Neuronal stem cell (in vitro differentiated cells): ENCODE measurements around the gene TRIM17. TPM values are rescaled to one million over a fixed set of nuclear protein-coding genes. Genes with fewer than 3 reads are reported as not detected.
A peak's percentile ranks its signal among the peaks of the same experiment; 100 is the strongest.

ENCODE experiments used
- DNase-seq: peaks from one replicate; pipeline ENCODE4 v3.0.0-alpha.2; 2013; ENCODE audit warnings: low spot score
- H2AFZ ChIP-seq: one replicate; pipeline ENCODE4 v1.6.1; 2013; ENCODE audit warnings: mild to moderate bottlenecking, low read length, inconsistent platforms
- H2AK5ac ChIP-seq: 2 replicates; pipeline ENCODE4 v1.6.1; 2013; ENCODE audit warnings: low read depth, mild to moderate bottlenecking, inconsistent platforms, low read length, moderate library complexity, mixed read lengths
- H2BK120ac ChIP-seq: 2 replicates; pipeline ENCODE4 v1.6.1; 2013; ENCODE audit warnings: low read depth, mild to moderate bottlenecking, inconsistent platforms, low read length, moderate library complexity, mixed read lengths
- H2BK12ac ChIP-seq: one replicate; pipeline ENCODE4 v1.6.1; 2013; ENCODE audit warnings: low read length, inconsistent platforms
- H2BK15ac ChIP-seq: 2 replicates; pipeline ENCODE4 v1.6.1; 2013; ENCODE audit warnings: mild to moderate bottlenecking, low read length, inconsistent platforms, mixed read lengths
- H2BK5ac ChIP-seq: one replicate; pipeline ENCODE4 v1.6.1; 2013; ENCODE audit warnings: inconsistent platforms, mild to moderate bottlenecking, low read length, moderate library complexity
- H3K14ac ChIP-seq: one replicate; pipeline ENCODE4 v1.6.1; 2013; ENCODE audit warnings: low read length, inconsistent platforms
- H3K18ac ChIP-seq: 2 replicates; pipeline ENCODE4 v1.6.1; 2013; ENCODE audit warnings: low read length, inconsistent platforms
- H3K23ac ChIP-seq: 2 replicates; pipeline ENCODE4 v1.6.1; 2013; ENCODE audit warnings: low read depth, mild to moderate bottlenecking, mixed read lengths, low read length, inconsistent platforms; ENCODE audit not compliant: poor library complexity
- H3K27ac ChIP-seq: replicated peaks from 3 replicates; pipeline ENCODE4 v1.5.1; 2013; ENCODE audit warnings: low read length, inconsistent platforms
- H3K27me3 ChIP-seq, 3 experiments: 2 replicates each; pipeline ENCODE4 v1.6.1; 2013; ENCODE audit warnings: low read length in 3 of 3, mild to moderate bottlenecking in 2 of 3, inconsistent platforms in 1 of 3, low read depth in 1 of 3, mixed read lengths in 1 of 3, moderate library complexity in 1 of 3; ENCODE audit not compliant: control insufficient read depth in 3 of 3, insufficient read depth in 3 of 3
- H3K36me3 ChIP-seq, 2 donors: replicated peaks in 1 of 2; 2 replicates each; pipeline ENCODE4 v1.6.1; 2013; ENCODE audit warnings: low read length in 2 of 2; ENCODE audit not compliant: control insufficient read depth in 2 of 2, insufficient read depth in 2 of 2
- H3K4ac ChIP-seq: 2 replicates; pipeline ENCODE4 v1.6.1; 2013; ENCODE audit warnings: inconsistent platforms, mild to moderate bottlenecking, low read length, moderate library complexity
- H3K4me1 ChIP-seq, 2 donors: 1 replicate in 1 of 2; 2 replicates in 1 of 2; pipeline ENCODE4 v1.6.1; 2013; ENCODE audit warnings: low read length in 2 of 2, low read depth in 1 of 2; ENCODE audit not compliant: control insufficient read depth in 2 of 2, insufficient read depth in 1 of 2
- H3K4me2 ChIP-seq: one replicate; pipeline ENCODE4 v1.6.1; 2013; ENCODE audit warnings: mild to moderate bottlenecking, low read length, inconsistent platforms; ENCODE audit not compliant: insufficient read depth, poor library complexity, severe bottlenecking
- H3K4me3 ChIP-seq, 2 donors: 2 replicates each; pipeline ENCODE4 v1.5.1; 2013; ENCODE audit warnings: low read length in 2 of 2, mild to moderate bottlenecking in 2 of 2, inconsistent platforms in 1 of 2, moderate library complexity in 1 of 2
- H3K79me1 ChIP-seq: one replicate; pipeline ENCODE4 v1.6.1; 2013; ENCODE audit warnings: low read depth, mild to moderate bottlenecking, inconsistent platforms, low read length, moderate library complexity
- H3K9ac ChIP-seq: one replicate; pipeline ENCODE4 v1.6.1; 2013; ENCODE audit warnings: mild to moderate bottlenecking, low read depth, low read length, inconsistent platforms; ENCODE audit not compliant: poor library complexity
- H3K9me3 ChIP-seq, 2 donors: replicated peaks in 1 of 2; 2 replicates each; pipeline versions ENCODE3 to v1.6.1; 2013; ENCODE audit warnings: low read length in 2 of 2, mild to moderate bottlenecking in 2 of 2, inconsistent platforms in 1 of 2, low read depth in 1 of 2, mixed read lengths in 1 of 2, moderate library complexity in 1 of 2; ENCODE audit not compliant: control insufficient read depth in 2 of 2, insufficient read depth in 1 of 2
- H4K8ac ChIP-seq: one replicate; pipeline ENCODE4 v1.6.1; 2013; ENCODE audit warnings: low read depth, mild to moderate bottlenecking, inconsistent platforms, low read length, moderate library complexity
- H4K91ac ChIP-seq: one replicate; pipeline ENCODE4 v1.6.1; 2013; ENCODE audit warnings: low read length, low read depth, mild to moderate bottlenecking, inconsistent platforms; ENCODE audit not compliant: poor library complexity
- WGBS, 2 donors: extraction: QIAGEN DNeasy Blood & Tissue Kit; methylation state at CpG; one replicate each; pipeline ENCODE4 v1.1.7; 2013; ENCODE audit warnings: missing lambda C conversion rate in 2 of 2, mixed read lengths in 1 of 2; ENCODE audit not compliant: insufficient read length in 2 of 2, insufficient replicate concordance in 1 of 2; ENCODE audit errors: extremely low coverage in 2 of 2; 5-methylcytosine and 5-hydroxymethylcytosine counted together
- small RNA-seq: library from polyadenylated mRNA; stranded (forward); fragments of <200 nt; extraction: miRNeasy Mini kit (QIAGEN cat#:217004); gene quantifications from one replicate; pipeline ENCODE3, GENCODE V24; 2013; ENCODE audit not compliant: insufficient read depth

The TRIM17 gene

DNA sequence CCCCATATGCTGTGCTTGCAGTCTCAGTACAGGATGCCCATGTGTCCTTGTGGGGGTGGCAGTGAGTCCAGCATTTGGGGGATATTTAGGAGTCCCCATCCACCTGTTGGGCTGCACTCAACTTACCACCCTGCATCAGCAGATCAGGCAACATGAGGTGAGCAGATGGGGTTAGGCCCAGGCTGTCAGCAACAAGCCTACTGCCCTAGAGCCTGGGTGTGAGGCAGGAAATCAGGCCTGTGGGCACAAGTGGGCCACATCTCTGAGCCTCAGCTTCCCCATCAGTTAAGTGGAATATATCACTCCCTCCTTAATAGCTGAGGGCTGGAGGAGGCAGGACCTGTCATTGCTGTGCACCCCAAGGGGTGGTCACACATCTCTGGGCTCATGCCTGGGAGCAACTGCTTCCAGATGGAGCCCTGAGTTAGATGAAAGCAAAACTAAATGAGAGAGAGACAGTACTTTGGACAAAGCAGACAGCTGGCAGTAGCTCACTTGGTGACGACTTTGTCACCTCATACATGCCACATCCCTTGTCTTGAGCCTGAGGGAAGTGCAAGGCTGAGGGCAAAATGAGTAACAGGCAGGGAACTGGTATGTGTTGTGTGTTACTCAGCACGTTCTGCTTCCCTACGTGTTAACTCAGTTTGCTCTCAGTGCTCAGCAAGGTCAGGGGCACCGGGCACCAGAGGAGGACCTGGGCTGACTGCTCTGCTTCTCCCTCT, 58.5 kb downstream of the TRIM17 start:
- no peak for DNase-seq
- Histone ChIP-seq H3K14ac (no peak overlapping the region), H3K18ac (no peak overlapping the region), H2AFZ (no peak overlapping the region), H3K9ac (no peak overlapping the region), H4K8ac (no peak overlapping the region), H3K27me3 (no peaks in the 10 kb centered on the region), H3K4ac (no peak overlapping the region), H2AK5ac (no peak overlapping the region), H4K91ac (no peak overlapping the region), H3K79me1 (no peaks in the 10 kb centered on the region), H3K4me2 (no peak overlapping the region), H3K4me3 (no peak overlapping the region), H2BK12ac (no peak overlapping the region), H3K36me3 (peaks cover 0 to 5% of the 10 kb centered on the region in 2 donors), H2BK5ac (no peak overlapping the region), H2BK15ac (no peak overlapping the region), H3K27ac (no peak overlapping the region), H3K4me1 (peaks cover 0 to 2% of the 10 kb centered on the region in 2 donors), H3K23ac (peak overlapping the region; percentile 85), H2BK120ac (no peak overlapping the region), H3K9me3 (peaks cover 0 to 9% of the 10 kb centered on the region in 2 donors)
- WGBS, 2 donors = no CpG with 5 or more reads among the region's 4 CpGs

Small RNA genes within 50 kb of the gene (small RNA-seq; reads per million reads assigned to genes)
- gene MIR4666A = not detected
